ENCODE data around the gene RSPO3. TPM values are rescaled to one million over a fixed set of nuclear protein-coding genes. Genes with fewer than 3 reads are reported as not detected.

Gene RSPO3
- total RNA-seq, 1 experiment from 2014 or later: not detected

Other genes with a start within 250 kb of the RSPO3 start
- 17.6 TPM for gene RNF146, start 148.2 kb downstream of the RSPO3 start, total RNA-seq (2021; ENCODE audit: unreplicated experiment)
- 47.2 TPM for gene ECHDC1, start 224.9 kb downstream of the RSPO3 start, total RNA-seq (2021; ENCODE audit: unreplicated experiment)